HG03025 (cell line): ENCODE results near the gene SEC24D.

Source experiments
- ATAC-seq: cut with Tn5 transposase; IDR thresholded peaks from one replicate; pipeline ENCODE4 v1.9.1; 2021; ENCODE audit warnings: mild to moderate bottlenecking, moderate library complexity; ENCODE audit not compliant: unreplicated experiment, low FRiP score

Gene SEC24D

GRCh38 chr4:118755438-118756226, 80.3 kb downstream of the SEC24D start:
- ATAC-seq, result no peak

GRCh38 chr4:118754890-118755289, 81.0 kb downstream of the SEC24D start:
- ATAC-seq, result no peak

GRCh38 chr4:118753685-118754084, 82.2 kb downstream of the SEC24D start:
- no peak for ATAC-seq

- no peak for ATAC-seq
Measured at GRCh38 chr4:118753096-118753495, 82.8 kb downstream of the SEC24D start.

- no peak for ATAC-seq
Measured at GRCh38 chr4:118752551-118752950, 83.4 kb downstream of the SEC24D start.

- no peak for ATAC-seq
Measured at GRCh38 chr4:118751629-118752323, 84.2 kb downstream of the SEC24D start.

GRCh38 chr4:118749347-118749988, 86.5 kb downstream of the SEC24D start:
- ATAC-seq, result no peak

- ATAC-seq, result no peak
Measured at GRCh38 chr4:118746251-118746919, 89.5 kb downstream of the SEC24D start.

- ATAC-seq, result no peak
Measured at GRCh38 chr4:118745357-118745756, 90.6 kb downstream of the SEC24D start.

GRCh38 chr4:118743867-118744266, 92.1 kb downstream of the SEC24D start:
- no peak for ATAC-seq

- ATAC-seq, result no peak
Measured at GRCh38 chr4:118742050-118742449, 93.9 kb downstream of the SEC24D start.

- no peak for ATAC-seq
Measured at GRCh38 chr4:118741301-118741855, 94.5 kb downstream of the SEC24D start.

GRCh38 chr4:118740869-118741268, 95.1 kb downstream of the SEC24D start:
- no peak for ATAC-seq

GRCh38 chr4:118739022-118739713, 96.8 kb downstream of the SEC24D start:
- no peak for ATAC-seq

- ATAC-seq, result no peak
Measured at GRCh38 chr4:118738090-118738489, 97.8 kb downstream of the SEC24D start.

GRCh38 chr4:118736900-118737299, 99.0 kb downstream of the SEC24D start:
- no peak for ATAC-seq

GRCh38 chr4:118734491-118735205, 101.3 kb downstream of the SEC24D start:
- ATAC-seq, result no peak

- ATAC-seq, result no peak
Measured at GRCh38 chr4:118732591-118733330, 103.2 kb downstream of the SEC24D start.

- no peak for ATAC-seq
Measured at GRCh38 chr4:118730683-118731082, 105.2 kb downstream of the SEC24D start.
